Astrocyte (in vitro differentiated cells and primary cell): ENCODE results near the gene GPBAR1.

Experiments
- EZH2 ChIP-seq: IDR thresholded peaks from 2 replicates; pipeline ENCODE4 v1.6.1; 2012; ENCODE audit warnings: mild to moderate bottlenecking, low read length, inconsistent platforms; ENCODE audit not compliant: insufficient read depth
- TF ChIP-seq, protein P1 (sequence below): IDR thresholded peaks from 2 replicates; pipeline ENCODE4 v1.5.1; 2011; ENCODE audit warnings: low read depth, mild to moderate bottlenecking, inconsistent platforms, low read length, moderate library complexity; ENCODE audit not compliant: insufficient read depth

GRCh38 chr2:218262237-218262600 lies 1.4 kb downstream of the GPBAR1 start:
- TF ChIP-seq, protein P1, sequence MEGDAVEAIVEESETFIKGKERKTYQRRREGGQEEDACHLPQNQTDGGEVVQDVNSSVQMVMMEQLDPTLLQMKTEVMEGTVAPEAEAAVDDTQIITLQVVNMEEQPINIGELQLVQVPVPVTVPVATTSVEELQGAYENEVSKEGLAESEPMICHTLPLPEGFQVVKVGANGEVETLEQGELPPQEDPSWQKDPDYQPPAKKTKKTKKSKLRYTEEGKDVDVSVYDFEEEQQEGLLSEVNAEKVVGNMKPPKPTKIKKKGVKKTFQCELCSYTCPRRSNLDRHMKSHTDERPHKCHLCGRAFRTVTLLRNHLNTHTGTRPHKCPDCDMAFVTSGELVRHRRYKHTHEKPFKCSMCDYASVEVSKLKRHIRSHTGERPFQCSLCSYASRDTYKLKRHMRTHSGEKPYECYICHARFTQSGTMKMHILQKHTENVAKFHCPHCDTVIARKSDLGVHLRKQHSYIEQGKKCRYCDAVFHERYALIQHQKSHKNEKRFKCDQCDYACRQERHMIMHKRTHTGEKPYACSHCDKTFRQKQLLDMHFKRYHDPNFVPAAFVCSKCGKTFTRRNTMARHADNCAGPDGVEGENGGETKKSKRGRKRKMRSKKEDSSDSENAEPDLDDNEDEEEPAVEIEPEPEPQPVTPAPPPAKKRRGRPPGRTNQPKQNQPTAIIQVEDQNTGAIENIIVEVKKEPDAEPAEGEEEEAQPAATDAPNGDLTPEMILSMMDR = no peak
- TF ChIP-seq EZH2 = no peak
